Neural crest cell (in vitro differentiated cells): ENCODE measurements around the gene ZPR1. TPM values are rescaled to one million over a fixed set of nuclear protein-coding genes. Genes with fewer than 3 reads are reported as not detected.
"Not testable (repeated sequence)": the region's sequence is repeated elsewhere in the genome, so short reads cannot be mapped to it uniquely, and the experiment has no call there.

Experiments
- DNase-seq: peaks from one replicate; pipeline ENCODE4 v3.0.0; 2021; ENCODE audit warnings: low read depth, mixed read lengths, low spot score
- H3K27ac Mint-ChIP-seq: one replicate; pipeline ENCODE4 v1.8.0; 2021; ENCODE audit warnings: mild to moderate bottlenecking, mixed read lengths; ENCODE audit not compliant: unreplicated experiment
- H3K27me3 Mint-ChIP-seq: 2 replicates; pipeline ENCODE4 v1.8.0; 2021; ENCODE audit warnings: low read depth, mild to moderate bottlenecking, mixed read lengths
- H3K36me3 Mint-ChIP-seq: 2 replicates; pipeline ENCODE4 v1.8.0; 2021; ENCODE audit warnings: low read depth, mild to moderate bottlenecking, mixed read lengths
- H3K4me1 Mint-ChIP-seq: 2 replicates; pipeline ENCODE4 v1.8.0; 2021; ENCODE audit warnings: mixed read lengths
- H3K4me3 Mint-ChIP-seq: one replicate; pipeline ENCODE4 v1.8.0; 2021; ENCODE audit warnings: mild to moderate bottlenecking, mixed read lengths
- H3K9me3 Mint-ChIP-seq: 2 replicates; pipeline ENCODE4 v1.8.0; 2021; ENCODE audit warnings: mixed read lengths
- CTCF ChIP-seq: fragments of 200-600 bp; sonication (generic); conservative IDR thresholded peaks from 2 replicates; pipeline ENCODE4 v1.5.0; 2021; ENCODE audit warnings: antibody characterized with exemption, mild to moderate bottlenecking
- total RNA-seq: library from RNA; stranded (reverse); gene quantifications from 2 replicates; pipeline ENCODE4 v1.2.1, GENCODE V29; 2021

ZPR1 gene
- total RNA-seq, 1 donor from 2014 or later: 44.5 TPM

- H3K36me3 Mint-ChIP-seq: peaks cover 17% of the 10 kb centered on the region
- no peak for DNase-seq
- H3K9me3 Mint-ChIP-seq: no peaks in the 10 kb centered on the region
- TF ChIP-seq CTCF: no peak
- no peak overlapping the region for H3K27ac Mint-ChIP-seq
- peak overlapping the region; percentile 82 for H3K4me3 Mint-ChIP-seq
- H3K4me1 Mint-ChIP-seq: peaks cover 32% of the 10 kb centered on the region
- H3K27me3 Mint-ChIP-seq: no peaks in the 10 kb centered on the region
These were observed 13.2 kb downstream of the ZPR1 start for GRCh38 chr11:116774661-116775060.

- H3K4me1 Mint-ChIP-seq: peaks cover 32% of the 10 kb centered on the region
- peak; percentile 60 for DNase-seq
- H3K27ac Mint-ChIP-seq: peak overlapping the region; percentile 85
- no peaks in the 10 kb centered on the region for H3K9me3 Mint-ChIP-seq
- no peaks in the 10 kb centered on the region for H3K27me3 Mint-ChIP-seq
- H3K36me3 Mint-ChIP-seq: peaks cover 17% of the 10 kb centered on the region
- peak overlapping the region; percentile 98 for H3K4me3 Mint-ChIP-seq
- TF ChIP-seq CTCF: no peak
These were observed 14.4 kb downstream of the ZPR1 start for GRCh38 chr11:116773203-116774097.

- Mint-ChIP-seq H3K27me3 (no peaks in the 10 kb centered on the region), H3K4me3 (peak within 1 kb of the TSS; percentile 98), H3K9me3 (no peaks in the 10 kb centered on the region), H3K27ac (peak within 1 kb of the TSS; percentile 99), H3K4me1 (peaks cover 32% of the 10 kb centered on the region), H3K36me3 (peaks cover 14% of the 10 kb centered on the region)
- TF ChIP-seq CTCF: no peak
- peak; percentile 94 for DNase-seq
These were observed 15.2 kb downstream of the ZPR1 start, which contains the start of gene BUD13 for GRCh38 chr11:116772443-116773202. Gene BUD13, minus strand, starts transcription at chr11:116772987. Its CDS starts 23 bp downstream, at chr11:116772964.

- H3K27ac Mint-ChIP-seq: peak overlapping the region; percentile 99
- no peak for DNase-seq
- peaks cover 13% of the 10 kb centered on the region for H3K36me3 Mint-ChIP-seq
- H3K4me1 Mint-ChIP-seq: peaks cover 32% of the 10 kb centered on the region
- peak overlapping the region; percentile 98 for H3K4me3 Mint-ChIP-seq
- TF ChIP-seq CTCF: no peak
- no peaks in the 10 kb centered on the region for H3K9me3 Mint-ChIP-seq
- H3K27me3 Mint-ChIP-seq: no peaks in the 10 kb centered on the region
These were observed 15.9 kb downstream of the ZPR1 start for GRCh38 chr11:116771935-116772334.

- Mint-ChIP-seq H3K27ac (no peak overlapping the region), H3K4me3 (no peak overlapping the region), H3K4me1 (no peaks in the 10 kb centered on the region), H3K36me3 (peaks cover 16% of the 10 kb centered on the region), H3K27me3 (no peaks in the 10 kb centered on the region), H3K9me3 (no peaks in the 10 kb centered on the region)
- DNase-seq: no peak
- no peak for TF ChIP-seq CTCF
These were observed 25.7 kb downstream of the ZPR1 start for GRCh38 chr11:116762132-116762531.

GRCh38 chr11:116756044-116756443 lies 31.8 kb downstream of the ZPR1 start:
- H3K4me1 Mint-ChIP-seq, H3K27ac Mint-ChIP-seq, H3K4me3 Mint-ChIP-seq, H3K27me3 Mint-ChIP-seq, DNase-seq, H3K9me3 Mint-ChIP-seq: not testable (repeated sequence)
- peaks cover 16% of the 10 kb centered on the region for H3K36me3 Mint-ChIP-seq
